Smooth muscle cell (in vitro differentiated cells): ENCODE measurements around the gene RAP1GAP2. TPM values are rescaled to one million over a fixed set of nuclear protein-coding genes. Genes with fewer than 3 reads are reported as not detected.
"Not testable (repeated sequence)": the region's sequence is repeated elsewhere in the genome, so short reads cannot be mapped to it uniquely, and the experiment has no call there.

ENCODE experiments used
- DNase-seq: peaks from one replicate; lab custom pipeline; 2025; ENCODE audit not compliant: unreplicated experiment; lab: John Stamatoyannopoulos, UW
- H2AFZ ChIP-seq: fragments of 200-600 bp; sonication (generic); 2 replicates; pipeline ENCODE4 v1.6.0; 2016; ENCODE audit warnings: antibody characterized with exemption, low read depth, mild to moderate bottlenecking
- H3F3A ChIP-seq: fragments of 200-600 bp; sonication (generic); 2 replicates; pipeline ENCODE4 v1.6.0; 2017; ENCODE audit warnings: antibody characterized with exemption, low read depth
- H3K27ac ChIP-seq: fragments of 200-600 bp; sonication (generic); 2 replicates; pipeline ENCODE4 v1.5.1; 2016; ENCODE audit warnings: low read depth, mild to moderate bottlenecking
- H3K27me3 ChIP-seq: fragments of 200-600 bp; sonication (generic); 2 replicates; pipeline ENCODE4 v1.6.1; 2016; ENCODE audit warnings: low read depth, mild to moderate bottlenecking
- H3K36me3 ChIP-seq: fragments of 200-600 bp; sonication (generic); 2 replicates; pipeline ENCODE4 v1.5.1; 2016; ENCODE audit warnings: low read depth
- H3K4me1 ChIP-seq: fragments of 200-600 bp; sonication (generic); 2 replicates; pipeline ENCODE4 v1.5.1; 2016; ENCODE audit warnings: low read depth
- H3K4me2 ChIP-seq: fragments of 200-600 bp; sonication (generic); 2 replicates; pipeline ENCODE4 v1.6.0; 2016; ENCODE audit warnings: mild to moderate bottlenecking
- H3K4me3 ChIP-seq: fragments of 200-600 bp; sonication (generic); 2 replicates; pipeline ENCODE4 v1.5.1; 2016; ENCODE audit warnings: mild to moderate bottlenecking
- H3K79me2 ChIP-seq: fragments of 200-600 bp; sonication (generic); 2 replicates; pipeline ENCODE4 v1.6.0; 2016; ENCODE audit warnings: low read depth, mild to moderate bottlenecking
- H3K9ac ChIP-seq: fragments of 200-600 bp; sonication (generic); 2 replicates; pipeline ENCODE4 v1.6.0; 2016; ENCODE audit warnings: low read depth
- H3K9me3 ChIP-seq: fragments of 200-600 bp; sonication (generic); replicated peaks from 2 replicates; pipeline ENCODE4 v1.5.1; 2016; ENCODE audit warnings: low read depth
- H4K20me1 ChIP-seq: fragments of 200-600 bp; sonication (generic); 2 replicates; pipeline ENCODE4 v1.6.0; 2016; ENCODE audit warnings: low read depth
- WGBS: methylation state at CpG from one replicate; pipeline ENCODE4 v1.1.7; 2016; ENCODE audit warnings: low lambda C conversion rate; 5-methylcytosine and 5-hydroxymethylcytosine counted together
- polyA plus RNA-seq: library from polyadenylated mRNA; unstranded; fragments of >200 nt; fragmentation: Nextera tagmentation; extraction: Ambion mirVana; gene quantifications from 2 replicates; pipeline ENCODE4 v1.2.1, GENCODE V29; 2016
- total RNA-seq: library from RNA; depleted of rRNA; stranded (reverse); fragments of >200 nt; gene quantifications from 2 replicates; pipeline ENCODE4 v1.2.3, GENCODE V29; 2014
- TF ChIP-seq, protein P1 (sequence below): fragments of 200-600 bp; sonication (generic); IDR thresholded peaks from 2 replicates; pipeline ENCODE4 v1.5.1; 2017; ENCODE audit warnings: borderline replicate concordance, mild to moderate bottlenecking, antibody characterized with exemption; ENCODE audit not compliant: insufficient read depth, poor library complexity, severe bottlenecking

Gene RAP1GAP2
- total and polyA plus RNA-seq, 2 experiments from 2014 or later: 0.31 to 0.99 TPM

DNA sequence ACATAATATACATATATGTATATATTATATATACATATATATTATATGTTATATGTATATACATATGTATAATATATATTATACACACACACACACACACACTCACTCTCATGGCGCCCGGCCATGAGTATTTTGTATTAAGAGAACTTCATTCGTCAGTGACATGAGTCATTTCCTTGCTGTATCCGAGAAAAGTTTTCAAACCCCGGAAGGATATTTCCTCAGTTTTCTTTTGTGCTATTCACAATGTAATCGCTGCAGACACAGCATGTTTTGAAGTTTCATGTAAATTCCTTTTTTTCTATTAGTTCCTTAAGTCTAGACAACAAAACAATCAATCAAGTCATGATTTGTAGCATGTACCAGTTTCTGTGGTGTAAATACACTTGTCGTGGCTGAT is 233.9 kb downstream of the RAP1GAP2 start:
- 72% methylated on average over 7 of the region's 7 CpGs for WGBS
- H3K4me1 ChIP-seq: no peaks in the 10 kb centered on the region
- no peak for DNase-seq
- no peaks in the 10 kb centered on the region for H3K27me3 ChIP-seq
- no peak overlapping the region for H3K27ac ChIP-seq
- no peak overlapping the region for H3K4me2 ChIP-seq
- no peaks in the 10 kb centered on the region for H3K79me2 ChIP-seq
- H3K4me3 ChIP-seq: no peak overlapping the region
- no peak overlapping the region for H3K9ac ChIP-seq
- no peaks in the 10 kb centered on the region for H3K36me3 ChIP-seq
- H3F3A ChIP-seq: no peaks in the 10 kb centered on the region
- H2AFZ ChIP-seq: no peak overlapping the region
- H4K20me1 ChIP-seq: no peaks in the 10 kb centered on the region
- no peaks in the 10 kb centered on the region for H3K9me3 ChIP-seq
- TF ChIP-seq, protein P1, sequence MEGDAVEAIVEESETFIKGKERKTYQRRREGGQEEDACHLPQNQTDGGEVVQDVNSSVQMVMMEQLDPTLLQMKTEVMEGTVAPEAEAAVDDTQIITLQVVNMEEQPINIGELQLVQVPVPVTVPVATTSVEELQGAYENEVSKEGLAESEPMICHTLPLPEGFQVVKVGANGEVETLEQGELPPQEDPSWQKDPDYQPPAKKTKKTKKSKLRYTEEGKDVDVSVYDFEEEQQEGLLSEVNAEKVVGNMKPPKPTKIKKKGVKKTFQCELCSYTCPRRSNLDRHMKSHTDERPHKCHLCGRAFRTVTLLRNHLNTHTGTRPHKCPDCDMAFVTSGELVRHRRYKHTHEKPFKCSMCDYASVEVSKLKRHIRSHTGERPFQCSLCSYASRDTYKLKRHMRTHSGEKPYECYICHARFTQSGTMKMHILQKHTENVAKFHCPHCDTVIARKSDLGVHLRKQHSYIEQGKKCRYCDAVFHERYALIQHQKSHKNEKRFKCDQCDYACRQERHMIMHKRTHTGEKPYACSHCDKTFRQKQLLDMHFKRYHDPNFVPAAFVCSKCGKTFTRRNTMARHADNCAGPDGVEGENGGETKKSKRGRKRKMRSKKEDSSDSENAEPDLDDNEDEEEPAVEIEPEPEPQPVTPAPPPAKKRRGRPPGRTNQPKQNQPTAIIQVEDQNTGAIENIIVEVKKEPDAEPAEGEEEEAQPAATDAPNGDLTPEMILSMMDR: no peak

DNA sequence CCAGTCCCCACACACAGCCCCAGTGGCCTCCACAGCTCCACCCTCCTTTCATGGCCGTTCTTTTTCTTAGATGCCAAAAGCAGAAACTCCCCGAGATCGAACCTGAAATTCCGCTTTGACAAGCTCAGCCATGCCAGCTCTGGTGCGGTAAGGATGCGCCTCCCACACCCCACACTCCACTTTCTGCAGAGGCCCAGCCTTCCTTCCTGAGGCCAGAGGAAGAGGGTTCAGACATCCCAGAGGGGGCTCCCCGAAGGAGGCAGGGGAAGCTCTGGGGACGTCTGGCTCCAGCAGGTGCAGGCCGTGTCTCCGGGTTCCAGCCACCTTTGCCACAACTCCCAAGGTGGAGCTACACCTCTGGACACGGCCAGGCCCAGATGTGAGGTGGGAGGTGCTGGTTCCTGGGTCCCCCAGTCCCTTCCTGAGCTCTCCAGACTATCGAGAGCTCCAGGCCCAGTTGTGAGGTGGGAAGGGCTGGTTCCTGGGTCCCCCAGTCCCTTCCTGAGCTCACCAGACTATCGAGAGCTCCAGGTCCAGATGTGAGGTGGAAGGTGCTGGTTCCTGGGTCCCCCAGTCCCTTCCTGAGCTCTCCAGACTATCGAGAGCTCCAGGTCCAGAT is 234.7 kb downstream of the RAP1GAP2 start:
- not testable (repeated sequence) for H2AFZ ChIP-seq, H3K9me3 ChIP-seq, H3K27me3 ChIP-seq, H3K4me3 ChIP-seq, H4K20me1 ChIP-seq, H3K79me2 ChIP-seq, H3F3A ChIP-seq, H3K36me3 ChIP-seq, H3K27ac ChIP-seq, H3K4me2 ChIP-seq, H3K9ac ChIP-seq, DNase-seq, H3K4me1 ChIP-seq
- WGBS: 93% methylated on average over 14 of the region's 14 CpGs

DNA sequence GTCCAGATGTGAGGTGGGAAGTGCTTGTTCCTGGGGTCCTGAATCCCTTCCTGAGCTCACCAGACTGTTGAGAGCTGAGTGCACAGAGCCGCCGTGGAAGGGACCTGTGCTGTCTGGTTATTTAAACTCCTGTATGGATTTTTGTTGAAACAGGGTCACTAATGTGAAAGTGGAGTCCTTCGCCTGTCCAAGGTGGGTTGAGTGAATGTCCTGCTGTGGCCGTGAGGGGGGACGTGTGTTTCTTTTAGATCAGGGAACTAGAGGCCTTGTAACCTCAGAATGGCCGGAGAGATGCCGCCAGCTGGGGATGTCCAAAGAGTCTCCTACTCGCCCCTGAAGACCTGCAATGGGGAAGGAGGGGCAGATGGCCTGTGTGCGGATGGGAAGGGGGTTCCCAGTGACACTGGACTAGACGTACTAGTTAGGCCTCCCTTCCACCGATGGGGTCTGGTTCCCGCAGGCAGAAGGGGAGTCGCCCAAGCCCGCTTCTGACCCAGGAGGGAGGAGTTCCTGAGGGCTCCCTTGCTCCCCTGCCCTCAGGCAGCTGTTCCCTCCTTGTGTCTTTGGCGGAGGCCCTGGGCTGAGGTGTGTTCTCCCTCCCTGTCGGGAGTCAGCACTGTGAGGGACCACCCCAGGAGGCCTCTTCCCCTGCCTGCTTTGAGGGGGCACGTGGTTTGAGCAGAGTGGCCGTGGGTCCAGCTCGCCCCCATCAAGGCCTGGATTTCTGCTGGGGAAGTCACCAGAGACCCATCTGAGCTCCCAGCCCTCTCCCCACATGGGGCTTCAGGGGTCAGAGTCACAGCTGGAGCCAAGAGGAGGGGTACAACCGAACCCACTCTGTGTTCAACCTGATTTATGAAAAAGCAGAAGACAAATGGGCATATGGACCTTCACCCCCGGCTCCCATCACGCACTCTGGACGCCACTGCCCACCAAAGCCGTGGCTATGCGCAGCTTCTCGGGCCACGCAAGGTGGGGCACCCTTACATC is 236.3 kb downstream of the RAP1GAP2 start:
- Histone ChIP-seq H3K9me3 (no peaks in the 10 kb centered on the region), H3K27ac (no peak overlapping the region), H3K4me2 (no peak overlapping the region), H3K79me2 (no peaks in the 10 kb centered on the region), H3K4me1 (no peaks in the 10 kb centered on the region), H3K36me3 (no peaks in the 10 kb centered on the region), H3K27me3 (no peaks in the 10 kb centered on the region), H2AFZ (no peak overlapping the region), H3K9ac (no peak overlapping the region), H3F3A (no peaks in the 10 kb centered on the region), H3K4me3 (no peak overlapping the region), H4K20me1 (no peaks in the 10 kb centered on the region)
- 95% methylated on average over 27 of the region's 27 CpGs for WGBS
- TF ChIP-seq, protein P1: no peak
- DNase-seq: no peak

DNA sequence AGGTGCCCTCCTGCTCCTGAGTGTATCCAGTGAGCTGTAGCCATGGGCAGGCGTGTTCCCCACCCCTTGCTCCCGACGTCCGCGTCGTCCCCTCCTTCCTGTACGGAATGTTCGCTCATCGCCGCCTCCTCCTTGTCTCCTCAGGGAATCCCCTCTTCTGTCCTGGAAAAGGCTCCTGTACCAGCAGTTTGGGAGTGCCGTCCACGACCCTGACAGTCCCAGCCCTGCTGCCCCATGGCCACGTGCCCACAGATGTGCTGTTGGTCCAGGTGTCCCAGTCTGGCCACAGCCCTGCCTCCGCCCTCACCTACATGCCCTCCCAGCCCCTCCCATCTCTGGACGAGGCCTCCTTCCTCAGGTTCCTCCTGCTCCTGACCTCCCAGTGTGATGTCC is 237.0 kb downstream of the RAP1GAP2 start:
- Histone ChIP-seq H3K4me1 (no peaks in the 10 kb centered on the region), H3K36me3 (no peaks in the 10 kb centered on the region), H3K4me2 (no peak overlapping the region), H3F3A (no peaks in the 10 kb centered on the region), H3K79me2 (no peaks in the 10 kb centered on the region), H3K4me3 (no peak overlapping the region), H3K27ac (no peak overlapping the region), H4K20me1 (no peaks in the 10 kb centered on the region), H3K27me3 (no peaks in the 10 kb centered on the region), H2AFZ (no peak overlapping the region), H3K9me3 (no peaks in the 10 kb centered on the region), H3K9ac (no peak overlapping the region)
- WGBS: 94% methylated on average over 15 of the region's 15 CpGs
- no peak for DNase-seq
- TF ChIP-seq, protein P1: no peak
